Lower leg skin (tissue), 4 donors: ENCODE measurements around the gene MGRN1. TPM values are rescaled to one million over a fixed set of nuclear protein-coding genes. Genes with fewer than 3 reads are reported as not detected.

ENCODE experiments used
- DNase-seq, 2 donors: peaks; one replicate each; pipeline ENCODE4 v3.0.0-alpha.2; 2019; ENCODE audit warnings: low spot score in 2 of 2
- H3K4me3 ChIP-seq: fragments of 200-600 bp; sonication (generic); 2 replicates; pipeline ENCODE4 v1.5.1; 2017; ENCODE audit warnings: mild to moderate bottlenecking, low read depth; ENCODE audit not compliant: poor library complexity, severe bottlenecking
- POLR2A ChIP-seq, 2 donors: fragments of 450-650 bp; IDR thresholded peaks; one replicate each; pipeline ENCODE4 v1.6.1; 2016 to 2017; ENCODE audit warnings: antibody characterized with exemption in 2 of 2, mild to moderate bottlenecking in 1 of 2, moderate library complexity in 1 of 2
- WGBS, 2 donors: methylation state at CpG; one replicate each; pipeline ENCODE4 v1.1.5; 2018; 5-methylcytosine and 5-hydroxymethylcytosine counted together
- intact Hi-C: fragments of 100-400 bp; cut with DNase I; formaldehyde crosslinking; loops from one replicate; pipeline ENCODE4 v1.15.0; 2023; ENCODE audit warnings: low total_unique reads
- total RNA-seq, 4 donors: library from RNA; depleted of rRNA; stranded (reverse); fragments of >200 nt; gene quantifications; one replicate each; pipeline ENCODE4 v1.1.0, GENCODE V29; 2016
- TF ChIP-seq, protein P1 (sequence below), 3 donors: fragments of 450-650 bp; IDR thresholded peaks; one replicate each; pipeline ENCODE4 v1.5.1; 2016; ENCODE audit warnings: antibody characterized with exemption in 3 of 3, mild to moderate bottlenecking in 3 of 3, moderate library complexity in 2 of 3

MGRN1 gene
- total RNA-seq, 4 donors from 2014 or later: 35.3 to 53.4 (median 40.1) TPM

GRCh38 chr16:4696905-4697847 lies 72.5 kb downstream of the MGRN1 start:
- TF ChIP-seq, protein P1, sequence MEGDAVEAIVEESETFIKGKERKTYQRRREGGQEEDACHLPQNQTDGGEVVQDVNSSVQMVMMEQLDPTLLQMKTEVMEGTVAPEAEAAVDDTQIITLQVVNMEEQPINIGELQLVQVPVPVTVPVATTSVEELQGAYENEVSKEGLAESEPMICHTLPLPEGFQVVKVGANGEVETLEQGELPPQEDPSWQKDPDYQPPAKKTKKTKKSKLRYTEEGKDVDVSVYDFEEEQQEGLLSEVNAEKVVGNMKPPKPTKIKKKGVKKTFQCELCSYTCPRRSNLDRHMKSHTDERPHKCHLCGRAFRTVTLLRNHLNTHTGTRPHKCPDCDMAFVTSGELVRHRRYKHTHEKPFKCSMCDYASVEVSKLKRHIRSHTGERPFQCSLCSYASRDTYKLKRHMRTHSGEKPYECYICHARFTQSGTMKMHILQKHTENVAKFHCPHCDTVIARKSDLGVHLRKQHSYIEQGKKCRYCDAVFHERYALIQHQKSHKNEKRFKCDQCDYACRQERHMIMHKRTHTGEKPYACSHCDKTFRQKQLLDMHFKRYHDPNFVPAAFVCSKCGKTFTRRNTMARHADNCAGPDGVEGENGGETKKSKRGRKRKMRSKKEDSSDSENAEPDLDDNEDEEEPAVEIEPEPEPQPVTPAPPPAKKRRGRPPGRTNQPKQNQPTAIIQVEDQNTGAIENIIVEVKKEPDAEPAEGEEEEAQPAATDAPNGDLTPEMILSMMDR (IDR thresholded peaks at IDR 0.05): no peak
- TF ChIP-seq POLR2A (IDR thresholded peaks at IDR 0.05): no peak
- H3K4me3 ChIP-seq: no peak overlapping the region
- intact Hi-C loops: no loop called here
- DNase-seq: peak in 1 of 2 donors; percentile 84
- WGBS, 2 donors: 82 to 84% methylated on average over 27 to 31 of the region's 33 CpGs

GRCh38 chr16:4697848-4698291 lies 73.2 kb downstream of the MGRN1 start:
- no peak for TF ChIP-seq POLR2A (IDR thresholded peaks at IDR 0.05)
- TF ChIP-seq, protein P1 (IDR thresholded peaks at IDR 0.05): no peak
- intact Hi-C loops: no loop called here
- 90 to 93% methylated on average over 8 to 9 of the region's 9 CpGs for WGBS, 2 donors
- no peak overlapping the region for H3K4me3 ChIP-seq
- DNase-seq: no peak

GRCh38 chr16:4698321-4699045 lies 73.9 kb downstream of the MGRN1 start:
- intact Hi-C loops: no loop called here
- no peak overlapping the region for H3K4me3 ChIP-seq
- DNase-seq: peak in 1 of 2 donors; percentile 84
- no peak for TF ChIP-seq POLR2A (IDR thresholded peaks at IDR 0.05)
- TF ChIP-seq, protein P1 (IDR thresholded peaks at IDR 0.05): no peak
- WGBS, 2 donors: 91 to 94% methylated on average over 13 to 33 of the region's 36 CpGs

DNA sequence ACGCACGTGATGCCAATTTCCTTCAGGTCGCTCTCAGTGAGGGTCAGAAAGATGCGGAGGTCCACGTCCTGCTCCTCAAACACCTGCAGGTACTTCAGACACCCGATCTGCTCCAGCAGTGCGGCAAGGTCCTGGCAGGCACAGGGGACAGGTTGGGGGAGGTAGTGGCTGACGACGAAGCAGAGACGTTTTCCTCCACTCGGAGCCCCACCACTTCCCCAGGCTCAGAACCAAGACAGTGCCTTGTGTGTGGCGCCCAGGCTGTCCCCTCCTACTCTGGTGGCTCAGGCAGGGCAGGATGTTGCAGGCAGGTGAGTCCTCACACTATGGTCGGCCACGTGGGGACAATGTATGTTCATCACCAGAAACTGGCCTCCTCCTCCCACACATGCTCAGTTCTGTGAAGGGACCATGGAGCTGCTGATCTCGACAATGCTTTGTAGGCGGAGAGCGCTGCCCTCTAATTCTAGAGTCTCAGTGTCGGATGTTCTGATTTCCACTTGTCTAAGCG lies 74.5 kb downstream of the MGRN1 start:
- intact Hi-C loops: no loop called here
- no peak for TF ChIP-seq POLR2A (IDR thresholded peaks at IDR 0.05)
- TF ChIP-seq, protein P1 (IDR thresholded peaks at IDR 0.05): no peak
- WGBS, 2 donors: 91 to 94% methylated on average over 17 to 19 of the region's 19 CpGs
- H3K4me3 ChIP-seq: no peak overlapping the region
- DNase-seq: no peak

- WGBS, 2 donors: 91 to 96% methylated on average over 13 of the region's 13 CpGs
- no peak overlapping the region for H3K4me3 ChIP-seq
- intact Hi-C loops: no loop called here
- no peak for DNase-seq
- TF ChIP-seq POLR2A (IDR thresholded peaks at IDR 0.05): no peak
- TF ChIP-seq, protein P1 (IDR thresholded peaks at IDR 0.05): no peak
Observed at GRCh38 chr16:4700380-4700996, 75.9 kb downstream of the MGRN1 start.
